ENCODE results near the gene WBP1L.
"Not testable (repeated sequence)": the region's sequence is repeated elsewhere in the genome, so short reads cannot be mapped to it uniquely, and the experiment has no call there.

WBP1L gene

GRCh38 chr10:102743588-102744373 is at the start of gene WBP1L:
WBP1L (plus strand) TSS chr10:102743948; CDS start chr10:102744054, 106 bp downstream.
- Histone ChIP-seq H3K27me3 (ENCODE audit: insufficient read depth, low read length) (no peaks in the 10 kb centered on the region), H3K36me3 (ENCODE audit: insufficient read depth, low read length) (no peaks in the 10 kb centered on the region), H3K4me1 (ENCODE audit: insufficient read depth, low read length) (peaks cover 11% of the 10 kb centered on the region), H2AFZ (ENCODE audit: low read depth, low read length) (peak within 1 kb of the TSS; percentile 81), H3K4me3 (ENCODE audit: low read length) (peak within 1 kb of the TSS; percentile 81), H3K9me3 (ENCODE audit: low read length) (no peaks in the 10 kb centered on the region)

- not testable (repeated sequence) for H2AFZ ChIP-seq (ENCODE audit: low read depth, low read length); H3K9me3 ChIP-seq (ENCODE audit: low read length); H3K4me1 ChIP-seq (ENCODE audit: insufficient read depth, low read length); H3K4me3 ChIP-seq (ENCODE audit: low read length); H3K27me3 ChIP-seq (ENCODE audit: insufficient read depth, low read length)
- peaks cover 35% of the 10 kb centered on the region for H3K36me3 ChIP-seq (ENCODE audit: insufficient read depth, low read length)
Measured at GRCh38 chr10:102695401-102695800, 48.3 kb upstream of the WBP1L start.

GRCh38 chr10:102696736-102697135 is 47.0 kb upstream of the WBP1L start:
- Histone ChIP-seq H3K36me3 (ENCODE audit: insufficient read depth, low read length) (peaks cover 40% of the 10 kb centered on the region), H3K4me1 (ENCODE audit: insufficient read depth, low read length) (no peaks in the 10 kb centered on the region), H2AFZ (ENCODE audit: low read depth, low read length) (no peak overlapping the region), H3K4me3 (ENCODE audit: low read length) (no peak overlapping the region), H3K9me3 (ENCODE audit: low read length) (peaks cover 2% of the 10 kb centered on the region), H3K27me3 (ENCODE audit: insufficient read depth, low read length) (no peaks in the 10 kb centered on the region)

- H3K9me3 ChIP-seq (ENCODE audit: low read length), result peaks cover 2% of the 10 kb centered on the region
Measured at GRCh38 chr10:102698894-102699293, 44.9 kb upstream of the WBP1L start.

GRCh38 chr10:102701272-102701671 is 42.5 kb upstream of the WBP1L start:
- H3K4me3 ChIP-seq (ENCODE audit: low read length), result no peak overlapping the region
- H3K9me3 ChIP-seq (ENCODE audit: low read length), result peaks cover 2% of the 10 kb centered on the region
- H3K36me3 ChIP-seq (ENCODE audit: insufficient read depth, low read length), result peaks cover 39% of the 10 kb centered on the region
- no peaks in the 10 kb centered on the region for H3K4me1 ChIP-seq (ENCODE audit: insufficient read depth, low read length)
- H2AFZ ChIP-seq (ENCODE audit: low read depth, low read length), result no peak overlapping the region
- H3K27me3 ChIP-seq (ENCODE audit: insufficient read depth, low read length), result no peaks in the 10 kb centered on the region

More at GRCh38 chr10:102698894-102699293, 44.9 kb upstream of the WBP1L start:
- no peaks in the 10 kb centered on the region for H3K4me1 ChIP-seq (ENCODE audit: insufficient read depth, low read length)
- peaks cover 42% of the 10 kb centered on the region for H3K36me3 ChIP-seq (ENCODE audit: insufficient read depth, low read length)
- H3K4me3 ChIP-seq (ENCODE audit: low read length), result no peak overlapping the region
- no peaks in the 10 kb centered on the region for H3K27me3 ChIP-seq (ENCODE audit: insufficient read depth, low read length)
- no peak overlapping the region for H2AFZ ChIP-seq (ENCODE audit: low read depth, low read length)

- H3K4me3 ChIP-seq (ENCODE audit: low read length), result no peak overlapping the region
- peaks cover 35% of the 10 kb centered on the region for H3K36me3 ChIP-seq (ENCODE audit: insufficient read depth, low read length)
- H3K9me3 ChIP-seq (ENCODE audit: low read length), result peaks cover under 1% of the 10 kb centered on the region
- H2AFZ ChIP-seq (ENCODE audit: low read depth, low read length), result no peak overlapping the region
- H3K4me1 ChIP-seq (ENCODE audit: insufficient read depth, low read length), result no peaks in the 10 kb centered on the region
- H3K27me3 ChIP-seq (ENCODE audit: insufficient read depth, low read length), result no peaks in the 10 kb centered on the region
Measured at GRCh38 chr10:102701796-102702195, 42.0 kb upstream of the WBP1L start.

GRCh38 chr10:102702742-102703141 is 41.0 kb upstream of the WBP1L start:
- peaks cover 5% of the 10 kb centered on the region for H3K4me1 ChIP-seq (ENCODE audit: insufficient read depth, low read length)
- H3K36me3 ChIP-seq (ENCODE audit: insufficient read depth, low read length), result peaks cover 29% of the 10 kb centered on the region
- no peak overlapping the region for H2AFZ ChIP-seq (ENCODE audit: low read depth, low read length)
- H3K27me3 ChIP-seq (ENCODE audit: insufficient read depth, low read length), result no peaks in the 10 kb centered on the region
- H3K9me3 ChIP-seq (ENCODE audit: low read length), result no peaks in the 10 kb centered on the region
- no peak overlapping the region for H3K4me3 ChIP-seq (ENCODE audit: low read length)

GRCh38 chr10:102704915-102705314 is 38.8 kb upstream of the WBP1L start:
- Histone ChIP-seq H3K36me3 (ENCODE audit: insufficient read depth, low read length) (peaks cover 12% of the 10 kb centered on the region), H3K4me1 (ENCODE audit: insufficient read depth, low read length) (peaks cover 7% of the 10 kb centered on the region), H2AFZ (ENCODE audit: low read depth, low read length) (no peak overlapping the region), H3K27me3 (ENCODE audit: insufficient read depth, low read length) (no peaks in the 10 kb centered on the region), H3K9me3 (ENCODE audit: low read length) (no peaks in the 10 kb centered on the region), H3K4me3 (ENCODE audit: low read length) (no peak overlapping the region)

- H2AFZ ChIP-seq (ENCODE audit: low read depth, low read length), result no peak overlapping the region
- peaks cover 8% of the 10 kb centered on the region for H3K4me1 ChIP-seq (ENCODE audit: insufficient read depth, low read length)
- H3K36me3 ChIP-seq (ENCODE audit: insufficient read depth, low read length), result peaks cover 12% of the 10 kb centered on the region
- no peaks in the 10 kb centered on the region for H3K9me3 ChIP-seq (ENCODE audit: low read length)
- H3K27me3 ChIP-seq (ENCODE audit: insufficient read depth, low read length), result no peaks in the 10 kb centered on the region
- H3K4me3 ChIP-seq (ENCODE audit: low read length), result no peak overlapping the region
Measured at GRCh38 chr10:102705531-102705930, 38.2 kb upstream of the WBP1L start.

GRCh38 chr10:102710609-102711008 is 33.1 kb upstream of the WBP1L start:
- Histone ChIP-seq H2AFZ (ENCODE audit: low read depth, low read length) (no peak overlapping the region), H3K4me3 (ENCODE audit: low read length) (no peak overlapping the region), H3K36me3 (ENCODE audit: insufficient read depth, low read length) (no peaks in the 10 kb centered on the region), H3K4me1 (ENCODE audit: insufficient read depth, low read length) (peaks cover 32% of the 10 kb centered on the region), H3K9me3 (ENCODE audit: low read length) (no peaks in the 10 kb centered on the region), H3K27me3 (ENCODE audit: insufficient read depth, low read length) (no peaks in the 10 kb centered on the region)

- Histone ChIP-seq H3K9me3 (ENCODE audit: low read length) (no peaks in the 10 kb centered on the region), H2AFZ (ENCODE audit: low read depth, low read length) (no peak overlapping the region), H3K4me3 (ENCODE audit: low read length) (peak overlapping the region; percentile 94)
Measured at GRCh38 chr10:102712089-102712488, 31.7 kb upstream of the WBP1L start.

GRCh38 chr10:102712843-102713538 is 30.8 kb upstream of the WBP1L start:
- Histone ChIP-seq H3K9me3 (ENCODE audit: low read length) (no peaks in the 10 kb centered on the region), H3K4me3 (ENCODE audit: low read length) (peak overlapping the region; percentile 94), H3K27me3 (ENCODE audit: insufficient read depth, low read length) (no peaks in the 10 kb centered on the region), H3K36me3 (ENCODE audit: insufficient read depth, low read length) (peaks cover 10% of the 10 kb centered on the region), H2AFZ (ENCODE audit: low read depth, low read length) (peak overlapping the region; percentile 2), H3K4me1 (ENCODE audit: insufficient read depth, low read length) (peaks cover 32% of the 10 kb centered on the region)

More at GRCh38 chr10:102712089-102712488, 31.7 kb upstream of the WBP1L start:
- Histone ChIP-seq H3K36me3 (ENCODE audit: insufficient read depth, low read length) (peaks cover 3% of the 10 kb centered on the region), H3K4me1 (ENCODE audit: insufficient read depth, low read length) (peaks cover 32% of the 10 kb centered on the region), H3K27me3 (ENCODE audit: insufficient read depth, low read length) (no peaks in the 10 kb centered on the region)

- peaks cover 14% of the 10 kb centered on the region for H3K36me3 ChIP-seq (ENCODE audit: insufficient read depth, low read length)
- H3K4me3 ChIP-seq (ENCODE audit: low read length), result peak overlapping the region; percentile 94
- no peaks in the 10 kb centered on the region for H3K27me3 ChIP-seq (ENCODE audit: insufficient read depth, low read length)
- H3K9me3 ChIP-seq (ENCODE audit: low read length), result no peaks in the 10 kb centered on the region
- H3K4me1 ChIP-seq (ENCODE audit: insufficient read depth, low read length), result peaks cover 37% of the 10 kb centered on the region
- H2AFZ ChIP-seq (ENCODE audit: low read depth, low read length), result peak overlapping the region; percentile 2
Measured at GRCh38 chr10:102713539-102713813, 30.3 kb upstream of the WBP1L start.

Data from neuron (in vitro differentiated cells).